Glutamatergic neuron (in vitro differentiated cells): ENCODE results near the gene IQCN. TPM values are rescaled to one million over a fixed set of nuclear protein-coding genes. Genes with fewer than 3 reads are reported as not detected.
A peak's percentile ranks its signal among the peaks of the same experiment; 100 is the strongest.

ENCODE experiments used
- DNase-seq: peaks from one replicate; pipeline ENCODE4 v3.0.0; 2022
- H3K27ac Mint-ChIP-seq: one replicate; pipeline ENCODE4 v1.8.0; 2020; ENCODE audit warnings: mild to moderate bottlenecking, mixed read lengths, inconsistent platforms; ENCODE audit not compliant: unreplicated experiment
- H3K27me3 Mint-ChIP-seq: one replicate; pipeline ENCODE4 v1.8.0; 2020; ENCODE audit warnings: mild to moderate bottlenecking, moderate library complexity, mixed read lengths, inconsistent platforms; ENCODE audit not compliant: unreplicated experiment
- H3K36me3 Mint-ChIP-seq: one replicate; pipeline ENCODE4 v1.8.0; 2020; ENCODE audit warnings: mild to moderate bottlenecking, mixed read lengths, inconsistent platforms; ENCODE audit not compliant: unreplicated experiment
- H3K4me1 Mint-ChIP-seq: one replicate; pipeline ENCODE4 v1.8.0; 2020; ENCODE audit warnings: mild to moderate bottlenecking, low read depth, mixed read lengths, inconsistent platforms; ENCODE audit not compliant: unreplicated experiment
- H3K4me3 Mint-ChIP-seq: one replicate; pipeline ENCODE4 v1.8.0; 2020; ENCODE audit warnings: mild to moderate bottlenecking, mixed read lengths, inconsistent platforms; ENCODE audit not compliant: unreplicated experiment
- H3K9me3 Mint-ChIP-seq: one replicate; pipeline ENCODE4 v1.8.0; 2020; ENCODE audit warnings: mild to moderate bottlenecking, moderate library complexity, mixed read lengths, inconsistent platforms; ENCODE audit not compliant: unreplicated experiment
- CTCF ChIP-seq: fragments of 200-600 bp; sonication (generic); IDR thresholded peaks from one replicate; pipeline ENCODE4 v1.5.0; 2021; ENCODE audit not compliant: partially characterized antibody, unreplicated experiment
- total RNA-seq: library from RNA; stranded (reverse); fragmentation: NEBNext Ultra II Directional; extraction: Animal tissue kit (Norgen Biotek cat#: 25700); gene quantifications from one replicate; pipeline ENCODE4 v1.2.1, GENCODE V29; 2021; ENCODE audit not compliant: unreplicated experiment

Gene IQCN
- total RNA-seq, 1 donor from 2014 or later = 23.6 TPM

GRCh38 chr19:18281082-18282020, 7.1 kb upstream of the IQCN start, which contains the start of gene JUND:
Gene JUND, minus strand, starts transcription at chr19:18281622. Its CDS starts 138 bp downstream, at chr19:18281484.
- TF ChIP-seq CTCF = no peak
- H3K36me3 Mint-ChIP-seq = peaks cover 8% of the 10 kb centered on the region
- H3K9me3 Mint-ChIP-seq = peaks cover 21% of the 10 kb centered on the region
- peak within 1 kb of the TSS; percentile 99 for H3K27ac Mint-ChIP-seq
- peak within 1 kb of the TSS; percentile 92 for H3K4me3 Mint-ChIP-seq
- H3K27me3 Mint-ChIP-seq = peaks cover 24% of the 10 kb centered on the region
- DNase-seq = peak; percentile 97
- peaks cover 10% of the 10 kb centered on the region for H3K4me1 Mint-ChIP-seq

DNA sequence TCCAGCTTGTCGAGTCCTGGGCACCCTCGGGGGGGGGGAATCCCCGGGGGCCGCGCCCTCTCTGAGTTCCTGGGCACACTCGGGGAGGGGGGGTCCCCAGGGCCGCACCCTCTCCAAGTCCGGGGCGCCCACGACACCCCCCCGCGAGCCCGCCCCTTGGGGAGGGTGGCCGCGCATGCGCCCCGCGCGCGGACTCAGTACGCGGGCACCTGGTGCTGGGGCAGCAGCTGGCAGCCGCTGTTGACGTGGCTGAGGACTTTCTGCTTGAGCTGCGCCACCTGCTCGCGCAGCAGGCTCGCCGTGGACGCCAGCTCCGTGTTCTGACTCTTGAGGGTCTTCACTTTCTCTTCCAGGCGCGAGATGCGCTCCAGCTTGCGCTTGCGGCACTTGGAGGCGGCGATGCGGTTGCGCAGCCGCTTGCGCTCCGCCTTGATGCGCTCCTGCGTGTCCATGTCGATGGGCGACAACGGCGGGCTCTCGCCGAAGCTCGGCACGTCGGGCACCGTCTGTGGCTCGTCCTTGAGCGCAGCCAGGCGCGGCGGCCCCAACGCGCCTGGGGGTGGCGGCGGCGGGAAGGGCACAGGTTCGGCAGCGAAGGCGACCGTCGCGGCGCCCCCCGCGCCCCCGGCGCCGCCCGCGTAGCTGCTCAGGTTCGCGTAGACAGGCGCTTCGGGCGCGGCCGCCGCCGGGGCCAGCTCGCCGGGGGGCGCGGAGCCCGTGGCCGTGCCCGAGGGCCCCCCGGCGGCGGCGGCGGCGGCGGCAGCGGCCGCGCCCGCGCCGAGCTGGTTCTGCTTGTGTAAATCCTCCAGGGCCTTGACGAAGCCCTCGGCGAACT, 6.2 kb upstream of the IQCN start:
- H3K27me3 Mint-ChIP-seq = peaks cover 24% of the 10 kb centered on the region
- peaks cover 21% of the 10 kb centered on the region for H3K9me3 Mint-ChIP-seq
- H3K36me3 Mint-ChIP-seq = peaks cover 8% of the 10 kb centered on the region
- peak overlapping the region; percentile 98 for H3K27ac Mint-ChIP-seq
- no peak for TF ChIP-seq CTCF
- H3K4me3 Mint-ChIP-seq = peak overlapping the region; percentile 92
- peak; percentile 82 for DNase-seq
- peaks cover 10% of the 10 kb centered on the region for H3K4me1 Mint-ChIP-seq

DNA sequence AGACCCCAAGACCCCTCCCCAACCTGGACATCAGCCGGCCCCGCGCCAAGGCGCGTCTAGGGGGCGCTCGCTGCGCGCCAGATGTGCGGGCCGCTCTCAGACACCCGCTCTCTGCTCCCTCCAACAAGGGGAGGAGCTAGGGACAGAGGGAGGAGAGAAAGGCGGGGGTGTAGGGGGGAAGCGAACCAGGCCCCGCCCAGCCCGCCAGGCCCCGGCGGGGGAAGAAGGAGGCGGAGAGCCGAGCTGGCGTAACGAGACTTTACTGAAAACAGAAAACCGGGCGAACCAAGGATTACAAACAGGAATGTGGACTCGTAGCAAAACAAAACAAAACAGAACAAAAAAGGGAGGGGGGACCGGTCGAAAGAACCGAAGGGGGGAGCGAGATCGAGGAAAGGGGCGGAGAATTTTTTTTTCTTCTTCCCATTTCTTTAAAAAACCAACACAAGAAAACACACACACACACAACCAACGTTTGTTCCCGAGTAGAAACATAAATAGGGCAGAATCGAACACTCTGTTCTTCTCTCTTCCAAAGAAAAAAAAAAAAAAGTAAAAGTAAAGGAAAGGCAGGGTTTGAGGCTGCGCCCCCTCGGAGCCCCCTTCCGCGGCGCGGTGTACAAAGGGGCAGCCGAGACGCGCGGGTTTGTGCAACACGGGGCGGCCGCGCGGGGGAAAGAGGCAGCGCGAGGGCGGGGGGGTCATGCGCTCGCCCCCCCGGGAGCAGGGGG, 5.4 kb upstream of the IQCN start:
- peaks cover 24% of the 10 kb centered on the region for H3K27me3 Mint-ChIP-seq
- peak; percentile 91 for DNase-seq
- peaks cover 10% of the 10 kb centered on the region for H3K4me1 Mint-ChIP-seq
- peak; percentile 78 for TF ChIP-seq CTCF
- H3K27ac Mint-ChIP-seq = peak overlapping the region; percentile 99
- peaks cover 8% of the 10 kb centered on the region for H3K36me3 Mint-ChIP-seq
- peak overlapping the region; percentile 94 for H3K4me3 Mint-ChIP-seq
- peaks cover 21% of the 10 kb centered on the region for H3K9me3 Mint-ChIP-seq

DNA sequence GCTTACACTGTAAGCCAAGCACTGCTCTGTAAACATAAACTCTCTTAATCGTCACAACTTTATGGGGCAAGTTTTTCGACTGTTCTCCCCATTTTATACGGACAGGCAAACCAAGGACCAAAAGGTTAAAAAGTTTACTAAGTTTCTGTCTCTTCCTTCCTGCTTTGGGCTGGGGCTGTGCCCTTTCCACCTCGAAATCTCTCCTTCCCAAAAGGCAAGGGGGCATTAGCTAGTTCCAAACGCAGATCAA, 4.9 kb upstream of the IQCN start:
- peak overlapping the region; percentile 99 for H3K27ac Mint-ChIP-seq
- H3K4me3 Mint-ChIP-seq = peak overlapping the region; percentile 94

More for the DNA sequence above, 4.9 kb upstream of the IQCN start:
- no peak for TF ChIP-seq CTCF
- Mint-ChIP-seq H3K9me3 (peaks cover 21% of the 10 kb centered on the region), H3K36me3 (peaks cover 8% of the 10 kb centered on the region), H3K27me3 (peaks cover 24% of the 10 kb centered on the region), H3K4me1 (peaks cover 10% of the 10 kb centered on the region)
- DNase-seq = no peak
